Epithelial cell of proximal tubule (primary cell): Measurements from ENCODE around the gene PIK3R1. TPM values are rescaled to one million over a fixed set of nuclear protein-coding genes. Genes with fewer than 3 reads are reported as not detected.

Source experiments
- DNase-seq: peaks from one replicate; pipeline ENCODE4 v3.0.0-alpha.2; 2011; ENCODE audit warnings: low read depth
- H3K4me3 ChIP-seq: 2 replicates; pipeline ENCODE4 v1.5.1; 2011; ENCODE audit warnings: low read depth, mild to moderate bottlenecking, low read length
- total RNA-seq: library from RNA; depleted of rRNA; stranded (reverse); fragments of >200 nt; gene quantifications from 2 replicates; pipeline ENCODE4 v1.2.3, GENCODE V29; 2015
- TF ChIP-seq, protein P1 (sequence below): conservative IDR thresholded peaks from 2 replicates; pipeline ENCODE4 v1.5.1; 2012; ENCODE audit warnings: low read depth, mild to moderate bottlenecking, low read length

Gene PIK3R1
- total RNA-seq, 1 donor from 2014 or later, result 5.9 TPM

DNA sequence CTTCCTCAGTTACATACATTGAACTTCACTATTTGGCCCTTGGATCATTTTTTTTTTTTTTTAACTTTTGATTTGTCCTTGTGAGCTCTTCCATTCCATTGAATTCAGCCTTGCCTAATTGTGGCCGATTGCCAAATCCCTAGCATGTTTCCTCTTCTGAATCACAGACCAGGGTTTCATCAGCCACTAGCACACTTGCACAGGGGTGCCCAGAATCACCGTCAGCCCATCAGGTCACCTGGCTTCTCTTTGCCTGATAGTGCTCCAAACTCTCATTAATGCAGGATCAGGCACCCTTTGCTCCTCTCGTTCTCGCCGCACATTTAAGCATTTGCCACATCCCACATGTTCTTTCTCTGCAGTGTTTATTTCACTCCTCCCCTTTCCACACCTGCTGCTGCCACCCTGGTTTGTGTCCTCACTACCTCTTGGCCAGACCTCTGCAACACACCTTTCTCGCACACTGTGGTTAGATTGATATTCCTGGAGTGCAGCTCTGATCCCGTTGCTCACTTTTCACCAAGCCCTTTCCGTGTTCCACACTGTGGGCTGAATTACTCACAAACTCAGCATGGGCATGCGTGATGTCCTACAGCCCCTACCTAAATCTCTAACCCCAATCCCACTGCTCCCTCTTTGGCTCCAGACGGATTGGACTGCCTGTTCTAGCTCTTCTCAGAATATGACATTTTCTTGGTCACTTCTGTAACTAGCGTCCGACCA is 9.8 kb downstream of the PIK3R1 start:
- H3K4me3 ChIP-seq, result no peak overlapping the region
- peak; percentile 79 for DNase-seq
- TF ChIP-seq, protein P1, sequence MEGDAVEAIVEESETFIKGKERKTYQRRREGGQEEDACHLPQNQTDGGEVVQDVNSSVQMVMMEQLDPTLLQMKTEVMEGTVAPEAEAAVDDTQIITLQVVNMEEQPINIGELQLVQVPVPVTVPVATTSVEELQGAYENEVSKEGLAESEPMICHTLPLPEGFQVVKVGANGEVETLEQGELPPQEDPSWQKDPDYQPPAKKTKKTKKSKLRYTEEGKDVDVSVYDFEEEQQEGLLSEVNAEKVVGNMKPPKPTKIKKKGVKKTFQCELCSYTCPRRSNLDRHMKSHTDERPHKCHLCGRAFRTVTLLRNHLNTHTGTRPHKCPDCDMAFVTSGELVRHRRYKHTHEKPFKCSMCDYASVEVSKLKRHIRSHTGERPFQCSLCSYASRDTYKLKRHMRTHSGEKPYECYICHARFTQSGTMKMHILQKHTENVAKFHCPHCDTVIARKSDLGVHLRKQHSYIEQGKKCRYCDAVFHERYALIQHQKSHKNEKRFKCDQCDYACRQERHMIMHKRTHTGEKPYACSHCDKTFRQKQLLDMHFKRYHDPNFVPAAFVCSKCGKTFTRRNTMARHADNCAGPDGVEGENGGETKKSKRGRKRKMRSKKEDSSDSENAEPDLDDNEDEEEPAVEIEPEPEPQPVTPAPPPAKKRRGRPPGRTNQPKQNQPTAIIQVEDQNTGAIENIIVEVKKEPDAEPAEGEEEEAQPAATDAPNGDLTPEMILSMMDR, result no peak

DNA sequence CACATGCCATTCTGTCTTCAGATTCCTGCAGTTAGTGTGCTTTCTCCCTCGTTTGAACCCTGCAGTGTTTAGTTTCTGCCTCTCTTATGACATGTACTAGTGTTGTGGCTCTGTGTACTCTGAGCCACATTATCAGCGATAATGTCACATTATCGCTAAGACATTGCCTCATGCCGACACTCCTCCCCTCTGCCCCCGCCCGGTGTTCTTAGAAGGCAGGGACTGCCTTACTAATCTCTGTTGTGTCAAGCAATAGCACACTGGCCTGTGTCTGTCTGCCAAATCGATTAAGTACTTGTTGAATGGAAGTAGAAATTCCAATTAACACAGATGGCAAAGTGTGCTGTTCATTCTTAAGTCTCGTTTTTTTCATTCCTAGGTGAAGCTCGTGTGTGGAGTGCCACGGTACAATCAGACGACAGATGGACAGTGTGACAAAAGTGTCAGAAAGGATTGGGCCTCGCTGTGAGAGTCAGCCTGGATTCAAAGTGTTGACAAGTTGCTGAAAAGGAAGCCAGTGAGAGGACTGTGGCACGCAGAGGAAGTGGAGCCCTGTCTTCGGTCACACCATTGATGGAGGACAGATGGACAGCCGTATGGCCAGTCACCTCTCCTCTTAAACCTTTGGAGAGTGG is 10.5 kb downstream of the PIK3R1 start:
- TF ChIP-seq, protein P1, result no peak
- no peak for DNase-seq
- H3K4me3 ChIP-seq, result no peak overlapping the region

DNA sequence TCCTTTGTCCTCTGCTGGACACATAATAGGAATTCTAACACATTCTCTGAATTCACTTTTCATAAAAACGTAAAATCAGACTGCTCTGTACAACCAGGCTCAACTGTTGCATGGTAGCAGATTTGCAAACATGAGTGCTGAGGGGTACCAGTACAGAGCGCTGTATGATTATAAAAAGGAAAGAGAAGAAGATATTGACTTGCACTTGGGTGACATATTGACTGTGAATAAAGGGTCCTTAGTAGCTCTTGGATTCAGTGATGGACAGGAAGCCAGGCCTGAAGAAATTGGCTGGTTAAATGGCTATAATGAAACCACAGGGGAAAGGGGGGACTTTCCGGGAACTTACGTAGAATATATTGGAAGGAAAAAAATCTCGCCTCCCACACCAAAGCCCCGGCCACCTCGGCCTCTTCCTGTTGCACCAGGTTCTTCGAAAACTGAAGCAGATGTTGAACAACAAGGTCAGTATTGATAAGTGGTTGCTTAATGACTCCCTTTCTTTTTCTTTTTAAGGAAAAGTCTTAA is 11.1 kb downstream of the PIK3R1 start:
- no peak for DNase-seq
- H3K4me3 ChIP-seq, result no peak overlapping the region
- TF ChIP-seq, protein P1, result no peak

DNA sequence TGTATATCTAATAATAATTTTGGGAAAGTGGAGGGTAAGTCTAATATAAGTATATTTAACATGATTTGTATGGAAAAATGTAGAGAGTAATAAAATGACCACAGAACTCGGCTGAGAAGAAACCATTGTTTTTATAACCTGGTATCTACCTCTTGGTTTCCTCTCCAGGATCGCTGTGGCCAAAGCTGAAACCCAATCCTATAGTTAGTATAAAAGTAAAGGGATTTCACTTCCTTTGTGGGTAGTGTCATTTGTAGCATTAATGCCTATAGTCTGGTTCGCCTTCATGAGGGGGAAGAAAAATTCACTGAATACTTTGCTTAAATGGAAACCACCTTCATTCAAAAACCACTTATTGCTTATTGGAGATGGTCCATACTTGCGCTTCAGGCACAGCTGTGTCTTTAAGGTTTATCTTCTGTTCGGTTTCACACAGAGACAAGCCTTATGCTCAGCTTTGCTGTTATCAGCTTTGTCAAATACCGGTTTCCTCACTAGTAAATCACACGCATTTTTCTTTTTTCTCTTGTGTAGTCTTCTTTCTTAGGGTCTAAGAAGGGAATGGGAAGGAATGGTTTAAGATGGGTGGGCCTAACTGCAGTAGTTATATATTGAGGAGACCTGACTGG is 12.1 kb downstream of the PIK3R1 start:
- no peak overlapping the region for H3K4me3 ChIP-seq
- TF ChIP-seq, protein P1, result no peak
- no peak for DNase-seq

DNA sequence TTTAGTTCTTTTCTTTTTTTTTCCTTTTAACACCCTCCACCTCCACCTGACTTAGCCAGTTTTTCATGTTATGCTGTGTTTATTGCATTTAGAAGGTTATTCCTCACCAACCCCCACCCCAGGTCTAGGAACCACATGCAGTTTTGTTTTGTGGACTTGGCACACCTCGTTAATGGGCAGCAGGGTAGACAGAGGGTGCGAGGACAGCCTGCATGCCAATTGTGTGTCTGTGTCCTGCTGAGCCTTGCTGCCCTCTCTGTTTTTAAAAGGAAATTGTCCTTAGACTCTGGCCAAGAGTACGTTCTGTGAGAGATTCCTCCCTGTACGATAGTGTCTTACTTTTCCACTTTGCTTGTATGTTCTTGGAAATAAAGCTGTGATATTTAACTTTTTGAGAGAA is 13.9 kb downstream of the PIK3R1 start:
- DNase-seq, result no peak
- TF ChIP-seq, protein P1, result no peak

DNA sequence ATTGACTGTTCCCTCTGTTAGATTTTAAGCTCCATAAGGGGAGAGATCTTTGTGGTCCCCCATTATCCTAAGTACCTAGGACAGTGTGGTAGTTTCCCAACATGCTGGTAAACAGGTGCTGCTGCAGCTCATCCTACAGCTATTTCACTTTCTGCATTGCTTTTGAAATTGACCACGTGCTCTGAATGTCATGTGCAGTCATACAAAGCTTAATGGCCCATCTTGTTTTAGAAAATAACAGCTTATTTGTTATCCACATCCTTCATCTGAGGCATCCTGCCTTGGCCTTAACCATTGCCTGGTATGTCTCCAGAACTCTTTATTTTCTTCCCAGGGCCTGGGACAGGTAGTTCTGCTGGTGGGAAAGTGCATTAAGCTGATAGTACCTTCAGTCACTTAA is 14.7 kb downstream of the PIK3R1 start:
- H3K4me3 ChIP-seq, result no peak overlapping the region
- DNase-seq, result no peak
- TF ChIP-seq, protein P1, result no peak

More for the DNA sequence above, 13.9 kb downstream of the PIK3R1 start:
- H3K4me3 ChIP-seq, result no peak overlapping the region
